Glutamatergic neuron (in vitro differentiated cells): ENCODE results near the gene ATP9B. TPM values are rescaled to one million over a fixed set of nuclear protein-coding genes. Genes with fewer than 3 reads are reported as not detected.
"Not testable (repeated sequence)": the region's sequence is repeated elsewhere in the genome, so short reads cannot be mapped to it uniquely, and the experiment has no call there.

Experiments
- DNase-seq: peaks from one replicate; pipeline ENCODE4 v3.0.0; 2022
- H3K27ac Mint-ChIP-seq: one replicate; pipeline ENCODE4 v1.8.0; 2020; ENCODE audit warnings: mild to moderate bottlenecking, mixed read lengths, inconsistent platforms; ENCODE audit not compliant: unreplicated experiment
- H3K27me3 Mint-ChIP-seq: one replicate; pipeline ENCODE4 v1.8.0; 2020; ENCODE audit warnings: mild to moderate bottlenecking, moderate library complexity, mixed read lengths, inconsistent platforms; ENCODE audit not compliant: unreplicated experiment
- H3K36me3 Mint-ChIP-seq: one replicate; pipeline ENCODE4 v1.8.0; 2020; ENCODE audit warnings: mild to moderate bottlenecking, mixed read lengths, inconsistent platforms; ENCODE audit not compliant: unreplicated experiment
- H3K4me1 Mint-ChIP-seq: one replicate; pipeline ENCODE4 v1.8.0; 2020; ENCODE audit warnings: mild to moderate bottlenecking, low read depth, mixed read lengths, inconsistent platforms; ENCODE audit not compliant: unreplicated experiment
- H3K4me3 Mint-ChIP-seq: one replicate; pipeline ENCODE4 v1.8.0; 2020; ENCODE audit warnings: mild to moderate bottlenecking, mixed read lengths, inconsistent platforms; ENCODE audit not compliant: unreplicated experiment
- H3K9me3 Mint-ChIP-seq: one replicate; pipeline ENCODE4 v1.8.0; 2020; ENCODE audit warnings: mild to moderate bottlenecking, moderate library complexity, mixed read lengths, inconsistent platforms; ENCODE audit not compliant: unreplicated experiment
- total RNA-seq: library from RNA; stranded (reverse); fragmentation: NEBNext Ultra II Directional; extraction: Animal tissue kit (Norgen Biotek cat#: 25700); gene quantifications from one replicate; pipeline ENCODE4 v1.2.1, GENCODE V29; 2021; ENCODE audit not compliant: unreplicated experiment
- TF ChIP-seq, protein P1 (sequence below): fragments of 200-600 bp; sonication (generic); IDR thresholded peaks from one replicate; pipeline ENCODE4 v1.5.0; 2021; ENCODE audit not compliant: partially characterized antibody, unreplicated experiment

The ATP9B gene
- total RNA-seq, 1 donor from 2014 or later: 62.6 TPM

DNA sequence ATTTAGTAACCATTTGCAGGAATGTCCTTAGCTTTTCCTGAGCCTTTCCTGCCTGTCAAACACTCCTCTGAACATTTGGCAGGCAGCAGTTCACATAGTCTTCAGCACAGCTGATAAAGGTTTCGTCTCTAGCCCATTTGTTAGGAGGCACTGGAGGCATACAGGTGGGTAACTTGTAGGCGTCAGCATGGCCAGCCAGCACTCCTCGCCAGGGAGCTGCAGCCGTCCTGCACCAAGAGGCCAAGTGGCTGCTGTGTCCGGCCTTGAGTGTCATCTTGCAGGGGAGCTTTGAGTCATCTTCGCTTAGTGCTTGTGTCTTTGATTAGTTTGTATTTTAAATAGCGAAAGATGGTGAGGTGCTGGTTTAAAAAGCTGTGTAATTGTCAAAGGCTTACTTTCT lies 206.3 kb downstream of the ATP9B start:
- Mint-ChIP-seq H3K27me3 (no peaks in the 10 kb centered on the region), H3K4me1 (peaks cover 3% of the 10 kb centered on the region), H3K9me3 (peaks cover 6% of the 10 kb centered on the region), H3K27ac (no peak overlapping the region), H3K4me3 (no peak overlapping the region), H3K36me3 (no peaks in the 10 kb centered on the region)
- TF ChIP-seq, protein P1, sequence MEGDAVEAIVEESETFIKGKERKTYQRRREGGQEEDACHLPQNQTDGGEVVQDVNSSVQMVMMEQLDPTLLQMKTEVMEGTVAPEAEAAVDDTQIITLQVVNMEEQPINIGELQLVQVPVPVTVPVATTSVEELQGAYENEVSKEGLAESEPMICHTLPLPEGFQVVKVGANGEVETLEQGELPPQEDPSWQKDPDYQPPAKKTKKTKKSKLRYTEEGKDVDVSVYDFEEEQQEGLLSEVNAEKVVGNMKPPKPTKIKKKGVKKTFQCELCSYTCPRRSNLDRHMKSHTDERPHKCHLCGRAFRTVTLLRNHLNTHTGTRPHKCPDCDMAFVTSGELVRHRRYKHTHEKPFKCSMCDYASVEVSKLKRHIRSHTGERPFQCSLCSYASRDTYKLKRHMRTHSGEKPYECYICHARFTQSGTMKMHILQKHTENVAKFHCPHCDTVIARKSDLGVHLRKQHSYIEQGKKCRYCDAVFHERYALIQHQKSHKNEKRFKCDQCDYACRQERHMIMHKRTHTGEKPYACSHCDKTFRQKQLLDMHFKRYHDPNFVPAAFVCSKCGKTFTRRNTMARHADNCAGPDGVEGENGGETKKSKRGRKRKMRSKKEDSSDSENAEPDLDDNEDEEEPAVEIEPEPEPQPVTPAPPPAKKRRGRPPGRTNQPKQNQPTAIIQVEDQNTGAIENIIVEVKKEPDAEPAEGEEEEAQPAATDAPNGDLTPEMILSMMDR: no peak
- no peak for DNase-seq

DNA sequence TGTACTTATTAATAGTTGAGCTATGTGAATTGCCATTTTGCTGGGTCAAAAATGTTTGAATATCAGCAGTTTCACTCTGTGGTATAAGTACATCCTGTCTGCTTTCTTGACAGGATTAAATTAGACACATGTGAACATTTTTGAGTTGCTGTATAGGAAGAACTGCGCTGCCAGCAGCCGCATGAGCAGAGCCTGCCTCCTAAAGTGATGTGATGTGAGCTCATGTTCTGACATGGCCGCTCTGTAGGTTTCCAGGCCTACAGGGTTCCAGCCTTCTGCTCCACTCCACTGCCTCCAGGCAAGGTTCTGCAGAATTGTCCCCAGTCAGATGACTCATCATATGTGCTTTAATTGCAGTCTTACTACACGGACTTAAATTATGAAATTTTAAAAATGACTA lies 206.8 kb downstream of the ATP9B start:
- Mint-ChIP-seq H3K36me3 (no peaks in the 10 kb centered on the region), H3K27me3 (no peaks in the 10 kb centered on the region), H3K27ac (no peak overlapping the region), H3K4me3 (no peak overlapping the region), H3K9me3 (peaks cover 6% of the 10 kb centered on the region), H3K4me1 (peaks cover 3% of the 10 kb centered on the region)
- DNase-seq: no peak
- TF ChIP-seq, protein P1: no peak

DNA sequence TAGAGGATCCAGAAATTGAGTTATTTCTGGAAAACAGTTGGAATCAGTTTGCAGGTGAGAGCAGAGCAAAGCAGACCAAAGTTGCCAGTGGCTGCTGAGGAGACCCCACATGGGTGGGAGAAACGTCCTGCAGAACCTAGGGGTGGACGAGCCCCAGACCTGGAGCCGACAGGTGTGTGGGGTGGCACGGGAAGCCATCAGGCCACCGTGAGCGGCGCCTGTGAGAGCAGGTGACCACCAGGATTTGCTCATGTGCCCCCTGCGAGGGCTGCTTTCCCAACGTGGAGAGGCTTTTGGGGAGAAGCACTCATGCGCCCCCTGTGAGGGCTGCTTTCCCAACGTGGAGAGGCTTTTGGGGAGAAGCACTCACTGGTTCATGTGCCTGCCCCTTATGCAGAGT lies 209.7 kb downstream of the ATP9B start:
- TF ChIP-seq, protein P1: no peak
- Mint-ChIP-seq H3K4me1 (peaks cover 2% of the 10 kb centered on the region), H3K36me3 (no peaks in the 10 kb centered on the region), H3K4me3 (no peak overlapping the region), H3K27me3 (no peaks in the 10 kb centered on the region), H3K27ac (no peak overlapping the region), H3K9me3 (peaks cover 1% of the 10 kb centered on the region)
- no peak for DNase-seq

DNA sequence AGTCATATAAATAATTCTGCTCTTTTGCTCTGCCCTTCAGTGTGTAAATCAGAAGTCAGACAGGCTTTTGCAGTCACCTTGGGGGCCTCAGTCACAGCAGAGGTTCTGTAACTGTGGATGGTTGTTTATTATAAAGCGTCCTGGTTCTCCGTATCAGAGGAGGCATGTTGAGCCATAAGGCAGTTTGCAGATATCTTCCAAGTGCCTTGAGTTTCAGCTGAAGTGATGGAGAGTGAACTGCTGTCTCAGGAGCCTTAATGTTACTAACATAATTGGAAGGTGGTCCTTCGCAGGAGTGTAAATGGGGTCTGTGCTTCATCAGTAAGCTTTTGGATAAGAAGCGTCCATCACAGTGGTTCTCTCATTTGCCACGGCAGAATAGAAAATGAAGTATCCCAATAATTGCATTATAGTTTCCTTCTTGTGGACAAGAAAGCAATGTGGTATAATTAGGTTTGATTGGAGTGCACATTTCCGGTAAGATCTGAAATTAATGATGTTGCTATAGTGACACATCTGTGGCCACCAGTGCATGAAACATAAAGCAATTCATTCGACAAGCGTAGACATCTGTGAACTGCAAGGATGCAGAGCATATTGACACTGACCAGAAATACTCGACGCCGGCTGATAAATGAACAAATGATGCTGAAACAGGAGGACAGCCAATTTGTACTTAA lies 214.1 kb downstream of the ATP9B start:
- DNase-seq: no peak
- peak overlapping the region; percentile 21 for H3K27ac Mint-ChIP-seq
- peaks cover 1% of the 10 kb centered on the region for H3K9me3 Mint-ChIP-seq
- TF ChIP-seq, protein P1: no peak
- H3K4me3 Mint-ChIP-seq: no peak overlapping the region
- no peaks in the 10 kb centered on the region for H3K36me3 Mint-ChIP-seq
- no peaks in the 10 kb centered on the region for H3K27me3 Mint-ChIP-seq
- H3K4me1 Mint-ChIP-seq: peaks cover 2% of the 10 kb centered on the region

DNA sequence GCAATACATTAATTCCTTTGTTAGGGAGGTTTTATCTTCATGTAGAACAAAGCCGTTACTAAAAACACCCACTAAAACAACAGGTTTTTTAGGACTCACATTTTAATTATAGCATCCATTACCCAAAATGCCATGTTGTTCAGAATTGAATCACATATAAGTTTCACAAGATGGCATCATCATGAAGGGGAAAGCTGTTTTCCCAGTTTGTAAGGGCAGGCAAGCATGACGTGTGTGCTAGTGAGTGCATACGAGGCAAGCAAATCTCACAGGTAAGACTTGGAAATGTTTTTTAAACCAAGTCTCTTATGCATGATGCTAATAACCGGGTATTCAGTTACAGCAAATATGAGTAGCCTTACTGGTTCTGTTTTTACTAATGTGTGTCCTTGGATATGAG lies 214.7 kb downstream of the ATP9B start:
- no peaks in the 10 kb centered on the region for H3K27me3 Mint-ChIP-seq
- H3K4me1 Mint-ChIP-seq: peaks cover 2% of the 10 kb centered on the region
- TF ChIP-seq, protein P1: no peak
- DNase-seq: no peak
- no peak overlapping the region for H3K27ac Mint-ChIP-seq
- H3K4me3 Mint-ChIP-seq: no peak overlapping the region
- H3K36me3 Mint-ChIP-seq: no peaks in the 10 kb centered on the region
- peaks cover 1% of the 10 kb centered on the region for H3K9me3 Mint-ChIP-seq

DNA sequence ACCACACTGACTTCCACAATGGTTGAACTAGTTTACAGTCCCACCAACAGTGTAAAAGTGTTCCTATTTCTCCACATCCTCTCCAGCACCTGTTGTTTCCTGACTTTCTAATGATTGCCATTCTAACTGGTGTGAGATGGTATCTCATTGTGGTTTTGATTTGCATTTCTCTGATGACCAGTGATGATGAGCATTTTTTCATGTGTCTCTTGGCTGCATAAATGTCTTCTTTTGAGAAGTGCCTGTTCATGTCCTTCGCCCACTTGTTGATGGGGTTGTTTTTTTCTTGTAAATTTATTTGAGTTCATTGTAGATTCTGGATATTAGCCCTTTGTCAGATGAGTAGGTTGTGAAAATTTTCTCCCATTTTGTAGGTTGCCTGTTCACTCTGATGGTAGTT lies 216.0 kb downstream of the ATP9B start:
- H3K36me3 Mint-ChIP-seq, H3K27me3 Mint-ChIP-seq, H3K4me1 Mint-ChIP-seq, H3K27ac Mint-ChIP-seq, H3K4me3 Mint-ChIP-seq, DNase-seq, H3K9me3 Mint-ChIP-seq: not testable (repeated sequence)

DNA sequence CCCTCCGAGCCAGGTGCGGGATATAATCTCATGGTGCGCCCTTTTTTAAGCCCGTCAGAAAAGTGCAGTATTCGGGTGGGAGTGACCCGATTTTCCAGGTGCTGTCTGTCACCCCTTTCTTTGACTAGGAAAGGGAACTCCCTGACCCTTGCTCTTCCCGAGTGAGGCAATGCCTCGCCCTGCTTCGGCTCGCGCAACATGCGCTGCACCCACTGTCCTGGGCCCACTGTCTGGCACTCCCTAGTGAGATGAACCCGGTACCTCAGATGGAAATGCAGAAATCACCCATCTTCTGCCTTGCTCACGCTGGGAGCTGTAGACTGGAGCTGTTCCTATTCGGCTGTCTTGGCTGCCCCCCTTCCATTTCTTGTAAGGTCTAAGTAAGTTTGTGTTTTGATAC lies 221.2 kb downstream of the ATP9B start:
- H3K27ac Mint-ChIP-seq, H3K4me1 Mint-ChIP-seq, H3K9me3 Mint-ChIP-seq, DNase-seq, H3K4me3 Mint-ChIP-seq, H3K27me3 Mint-ChIP-seq: not testable (repeated sequence)
- peaks cover 10% of the 10 kb centered on the region for H3K36me3 Mint-ChIP-seq
